CD8-positive, alpha-beta memory T cell (primary cell): ENCODE results near the gene ZBTB2. TPM values are rescaled to one million over a fixed set of nuclear protein-coding genes. Genes with fewer than 3 reads are reported as not detected.

Experiments
- CTCF ChIA-PET: fragments of 350-600 bp; sonication (Branson Sonifier 250); formaldehyde crosslinking; loops from one replicate; lab custom pipeline; 2021; ENCODE audit warnings: antibody characterized with exemption; lab: Charles Lee
- POLR2A ChIA-PET: fragments of 350-600 bp; sonication (Branson Sonifier 250); formaldehyde crosslinking; loops from one replicate; lab custom pipeline; 2021; ENCODE audit warnings: antibody characterized with exemption; lab: Charles Lee
- DNase-seq, 5 donors: peaks; one replicate each; pipeline versions ENCODE4 v3.0.0 to v3.0.0-alpha.2; 2020 to 2022; ENCODE audit warnings: mixed read lengths in 1 of 5
- H3K27ac ChIP-seq: one replicate; pipeline ENCODE4 v1.7.0; 2013; ENCODE audit warnings: low read depth, mild to moderate bottlenecking, low read length, moderate library complexity
- H3K27me3 ChIP-seq: 2 replicates; pipeline ENCODE4 v1.7.0; 2013; ENCODE audit warnings: low read length, mild to moderate bottlenecking; ENCODE audit not compliant: insufficient read depth, poor library complexity, severe bottlenecking
- H3K36me3 ChIP-seq: 2 replicates; pipeline ENCODE4 v1.7.0; 2013; ENCODE audit warnings: mild to moderate bottlenecking, low read length, moderate library complexity; ENCODE audit not compliant: insufficient read depth
- H3K4me1 ChIP-seq: 2 replicates; pipeline ENCODE4 v1.7.0; 2013; ENCODE audit warnings: mild to moderate bottlenecking, low read length, moderate library complexity; ENCODE audit not compliant: insufficient read depth
- H3K4me3 ChIP-seq: 2 replicates; pipeline ENCODE4 v1.7.0; 2013; ENCODE audit warnings: mild to moderate bottlenecking, low read length
- H3K9me3 ChIP-seq: 2 replicates; pipeline ENCODE4 v1.7.0; 2013; ENCODE audit warnings: mild to moderate bottlenecking, low read length
- H3K27ac Mint-ChIP-seq, 8 donors: one replicate each; pipeline ENCODE4 v1.8.0; 2020 to 2021; ENCODE audit warnings: mixed read lengths in 8 of 8, mild to moderate bottlenecking in 6 of 8, inconsistent platforms in 3 of 8, moderate library complexity in 3 of 8
- H3K27me3 Mint-ChIP-seq, 2 donors: one replicate each; pipeline ENCODE4 v1.8.0; 2020 to 2021; ENCODE audit warnings: mixed read lengths in 2 of 2, mild to moderate bottlenecking in 1 of 2, moderate library complexity in 1 of 2
- H3K36me3 Mint-ChIP-seq, 3 donors: one replicate each; pipeline ENCODE4 v1.8.0; 2020 to 2021; ENCODE audit warnings: mixed read lengths in 3 of 3, inconsistent platforms in 1 of 3, mild to moderate bottlenecking in 1 of 3
- H3K4me1 Mint-ChIP-seq, 3 donors: one replicate each; pipeline ENCODE4 v1.8.0; 2020 to 2021; ENCODE audit warnings: mixed read lengths in 3 of 3, inconsistent platforms in 1 of 3, mild to moderate bottlenecking in 1 of 3
- H3K4me3 Mint-ChIP-seq, 7 donors: one replicate each; pipeline ENCODE4 v1.8.0; 2020 to 2021; ENCODE audit warnings: mixed read lengths in 7 of 7, mild to moderate bottlenecking in 6 of 7, moderate library complexity in 4 of 7, inconsistent platforms in 2 of 7
- H3K9me3 Mint-ChIP-seq, 5 donors: one replicate each; pipeline ENCODE4 v1.8.0; 2020 to 2022; ENCODE audit warnings: mixed read lengths in 5 of 5, mild to moderate bottlenecking in 3 of 5, moderate library complexity in 2 of 5, inconsistent platforms in 1 of 5
- polyA plus RNA-seq: library from polyadenylated mRNA; unstranded; fragments of 300-500 nt; fragmentation: Illumina TruSeq; gene quantifications from one replicate; pipeline ENCODE4 v1.2.3, GENCODE V29; 2021
- total RNA-seq, 2 experiments: library from RNA; stranded (reverse); gene quantifications; one replicate each; pipeline ENCODE4 v1.2.3, GENCODE V29; 2021

The ZBTB2 gene
- total and polyA plus RNA-seq, 3 experiments from 2014 or later: 23.4 to 24.3 (median 24.0) TPM

GRCh38 chr6:151413372-151414145 is 22.2 kb upstream of the ZBTB2 start:
- H3K36me3 ChIP-seq: peaks cover 7% of the 10 kb centered on the region
- H3K4me3 ChIP-seq: no peak overlapping the region
- Mint-ChIP-seq H3K4me1 (peaks cover 26 to 46% (median 35%) of the 10 kb centered on the region in 3 donors), H3K9me3 (no peaks in the 10 kb centered on the region), H3K4me3 (peak overlapping the region; percentile 1 to 66 (median 28)), H3K36me3 (peaks cover 11 to 61% (median 20%) of the 10 kb centered on the region in 3 donors), H3K27ac (peak overlapping the region; percentile 52 to 94 (median 84)), H3K27me3 (no peaks in the 10 kb centered on the region)
- POLR2A ChIA-PET: interaction anchor here (1.1 to 1.9 kb wide), 4 partner anchors 20 to 771 kb away, joined by 3 to 15 read pairs (median 4); partner anchors contain the start of gene RMND1
- H3K9me3 ChIP-seq: no peaks in the 10 kb centered on the region
- peaks cover 14% of the 10 kb centered on the region for H3K4me1 ChIP-seq
- H3K27me3 ChIP-seq: no peaks in the 10 kb centered on the region
- CTCF ChIA-PET: interaction anchor here (0.7 to 1.8 kb wide), 6 partner anchors 11 to 40 kb away, joined by 3 to 7 read pairs (median 3); partner anchors contain the start of gene ZBTB2
- peak; percentile 35 to 80 (median 71) for DNase-seq
- H3K27ac ChIP-seq: no peak overlapping the region

GRCh38 chr6:151412909-151413308 is 21.6 kb upstream of the ZBTB2 start:
- H3K4me3 Mint-ChIP-seq: peak overlapping the region in 1 of 7 donors; percentile 34
- H3K27me3 Mint-ChIP-seq: no peaks in the 10 kb centered on the region
- H3K36me3 Mint-ChIP-seq: peaks cover 11 to 61% (median 20%) of the 10 kb centered on the region in 3 donors
- peaks cover 26 to 46% (median 35%) of the 10 kb centered on the region in 3 donors for H3K4me1 Mint-ChIP-seq
- H3K27me3 ChIP-seq: no peaks in the 10 kb centered on the region
- H3K9me3 ChIP-seq: no peaks in the 10 kb centered on the region
- no peak overlapping the region for H3K27ac ChIP-seq
- DNase-seq: no peak
- CTCF ChIA-PET: interaction anchor here (0.7 to 1.8 kb wide), 5 partner anchors 10 to 40 kb away, joined by 3 to 7 read pairs (median 3); partner anchors contain the start of gene ZBTB2
- peak overlapping the region in 7 of 8 donors; percentile 47 to 91 (median 83) for H3K27ac Mint-ChIP-seq
- peaks cover 14% of the 10 kb centered on the region for H3K4me1 ChIP-seq
- no peaks in the 10 kb centered on the region for H3K9me3 Mint-ChIP-seq
- POLR2A ChIA-PET: interaction anchor here (1.1 to 1.9 kb wide), 3 partner anchors 20 to 39 kb away, joined by 4 to 15 read pairs (median 4); partner anchors contain the start of gene RMND1
- H3K4me3 ChIP-seq: no peak overlapping the region
- peaks cover 7% of the 10 kb centered on the region for H3K36me3 ChIP-seq

DNA sequence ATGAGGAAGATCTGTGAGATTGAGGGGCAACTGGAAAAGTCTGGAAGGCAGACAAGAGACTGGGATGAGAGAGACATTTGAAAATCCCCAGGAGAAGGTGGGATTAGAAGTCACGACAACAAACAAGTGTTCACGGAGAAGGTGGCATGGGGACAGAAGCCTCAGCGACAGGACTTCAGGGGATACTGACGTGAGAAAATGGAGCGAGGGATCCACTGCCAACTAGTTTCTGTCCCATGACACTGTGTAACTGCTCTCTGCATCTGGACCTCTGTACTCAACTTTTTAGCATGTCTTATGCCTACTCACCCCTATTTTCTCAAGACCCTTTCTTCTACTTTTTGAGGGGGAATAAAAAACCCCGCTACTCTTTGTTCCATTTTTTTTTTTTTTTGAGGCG is 18.3 kb upstream of the ZBTB2 start:
- H3K36me3 ChIP-seq: peaks cover 7% of the 10 kb centered on the region
- CTCF ChIA-PET: interaction anchor here (1.6 kb wide), 1 partner anchor 14 kb away, joined by 4 read pairs; no protein-coding TSS in a partner anchor
- no peaks in the 10 kb centered on the region for H3K9me3 Mint-ChIP-seq
- no peak for DNase-seq
- no peaks in the 10 kb centered on the region for H3K9me3 ChIP-seq
- H3K27ac Mint-ChIP-seq: peak overlapping the region in 5 of 8 donors; percentile 4 to 86 (median 43)
- no peaks in the 10 kb centered on the region for H3K27me3 Mint-ChIP-seq
- no peak overlapping the region for H3K4me3 Mint-ChIP-seq
- peaks cover 14% of the 10 kb centered on the region for H3K4me1 ChIP-seq
- H3K4me3 ChIP-seq: no peak overlapping the region
- peaks cover 5 to 57% (median 11%) of the 10 kb centered on the region in 3 donors for H3K36me3 Mint-ChIP-seq
- peaks cover 30 to 48% (median 45%) of the 10 kb centered on the region in 3 donors for H3K4me1 Mint-ChIP-seq
- POLR2A ChIA-PET: no interaction called here
- no peaks in the 10 kb centered on the region for H3K27me3 ChIP-seq
- H3K27ac ChIP-seq: no peak overlapping the region

- Mint-ChIP-seq H3K36me3 (peaks cover 1 to 57% (median 8%) of the 10 kb centered on the region in 3 donors), H3K27ac (peak overlapping the region in 7 of 8 donors; percentile 4 to 86 (median 40)), H3K4me3 (no peak overlapping the region), H3K4me1 (peaks cover 26 to 47% (median 41%) of the 10 kb centered on the region in 3 donors), H3K9me3 (no peaks in the 10 kb centered on the region), H3K27me3 (no peaks in the 10 kb centered on the region)
- no peak overlapping the region for H3K4me3 ChIP-seq
- peaks cover 7% of the 10 kb centered on the region for H3K36me3 ChIP-seq
- H3K4me1 ChIP-seq: peaks cover 13% of the 10 kb centered on the region
- no peak overlapping the region for H3K27ac ChIP-seq
- DNase-seq: no peak
- CTCF ChIA-PET: interaction anchor here (1.6 kb wide), 1 partner anchor 14 kb away, joined by 4 read pairs; no protein-coding TSS in a partner anchor
- H3K9me3 ChIP-seq: no peaks in the 10 kb centered on the region
- H3K27me3 ChIP-seq: no peaks in the 10 kb centered on the region
- POLR2A ChIA-PET: no interaction called here
Measured at GRCh38 chr6:151409260-151409659, 17.9 kb upstream of the ZBTB2 start.

- no peaks in the 10 kb centered on the region for H3K9me3 ChIP-seq
- H3K4me3 ChIP-seq: no peak overlapping the region
- H3K36me3 ChIP-seq: peaks cover 7% of the 10 kb centered on the region
- Mint-ChIP-seq H3K27ac (peak overlapping the region in 7 of 8 donors; percentile 25 to 77 (median 40)), H3K27me3 (no peaks in the 10 kb centered on the region), H3K9me3 (no peaks in the 10 kb centered on the region), H3K36me3 (peaks cover 0 to 57% (median 7%) of the 10 kb centered on the region in 3 donors), H3K4me1 (peaks cover 23 to 44% (median 38%) of the 10 kb centered on the region in 3 donors), H3K4me3 (no peak overlapping the region)
- H3K27me3 ChIP-seq: no peaks in the 10 kb centered on the region
- peaks cover 9% of the 10 kb centered on the region for H3K4me1 ChIP-seq
- CTCF ChIA-PET: interaction anchor here (1.6 kb wide), 1 partner anchor 14 kb away, joined by 4 read pairs; no protein-coding TSS in a partner anchor
- POLR2A ChIA-PET: no interaction called here
- DNase-seq: no peak
- H3K27ac ChIP-seq: no peak overlapping the region
Measured at GRCh38 chr6:151408858-151409257, 17.5 kb upstream of the ZBTB2 start.

- H3K27ac ChIP-seq: no peak overlapping the region
- no peaks in the 10 kb centered on the region for H3K36me3 ChIP-seq
- no peak overlapping the region for H3K4me3 ChIP-seq
- H3K4me1 ChIP-seq: peaks cover 29% of the 10 kb centered on the region
- Mint-ChIP-seq H3K27ac (peak overlapping the region in 5 of 8 donors; percentile 1 to 91 (median 29)), H3K4me1 (peaks cover 44 to 65% (median 58%) of the 10 kb centered on the region in 3 donors), H3K9me3 (no peaks in the 10 kb centered on the region), H3K4me3 (no peak overlapping the region), H3K27me3 (no peaks in the 10 kb centered on the region), H3K36me3 (peaks cover 0 to 51% (median 8%) of the 10 kb centered on the region in 3 donors)
- H3K27me3 ChIP-seq: no peaks in the 10 kb centered on the region
- CTCF ChIA-PET: no interaction called here
- POLR2A ChIA-PET: interaction anchor here (0.7 kb wide), 1 partner anchor 39 kb away, joined by 3 read pairs; no protein-coding TSS in a partner anchor
- DNase-seq: no peak
- no peaks in the 10 kb centered on the region for H3K9me3 ChIP-seq
Measured at GRCh38 chr6:151403919-151404308, 12.6 kb upstream of the ZBTB2 start.

GRCh38 chr6:151402228-151402627 is 10.9 kb upstream of the ZBTB2 start:
- peaks cover 37% of the 10 kb centered on the region for H3K4me1 ChIP-seq
- H3K27ac ChIP-seq: no peak overlapping the region
- H3K4me3 Mint-ChIP-seq: no peak overlapping the region
- H3K27me3 Mint-ChIP-seq: no peaks in the 10 kb centered on the region
- peak overlapping the region in 3 of 8 donors; percentile 33 to 70 (median 59) for H3K27ac Mint-ChIP-seq
- no peaks in the 10 kb centered on the region for H3K36me3 ChIP-seq
- no peak overlapping the region for H3K4me3 ChIP-seq
- no peaks in the 10 kb centered on the region for H3K9me3 Mint-ChIP-seq
- no peaks in the 10 kb centered on the region for H3K27me3 ChIP-seq
- ChIA-PET POLR2A (interaction anchor here (0.9 kb wide), 1 partner anchor 12 kb away, joined by 5 read pairs; no protein-coding TSS in a partner anchor), CTCF (interaction anchor here (0.5 to 1.3 kb wide), 2 partner anchors 11 to 351 kb away, joined by 3 read pairs; no protein-coding TSS in a partner anchor)
- H3K9me3 ChIP-seq: no peaks in the 10 kb centered on the region
- H3K36me3 Mint-ChIP-seq: peaks cover 0 to 52% (median 9%) of the 10 kb centered on the region in 3 donors
- no peak for DNase-seq
- H3K4me1 Mint-ChIP-seq: peaks cover 56 to 78% (median 71%) of the 10 kb centered on the region in 3 donors
